Measurements from ENCODE around the gene NEIL3. TPM values are rescaled to one million over a fixed set of nuclear protein-coding genes. Genes with fewer than 3 reads are reported as not detected.
A peak's percentile ranks its signal among the peaks of the same experiment; 100 is the strongest.

NEIL3 gene
- total RNA-seq, 1 experiment from 2014 or later, result 4.6 TPM

DNA sequence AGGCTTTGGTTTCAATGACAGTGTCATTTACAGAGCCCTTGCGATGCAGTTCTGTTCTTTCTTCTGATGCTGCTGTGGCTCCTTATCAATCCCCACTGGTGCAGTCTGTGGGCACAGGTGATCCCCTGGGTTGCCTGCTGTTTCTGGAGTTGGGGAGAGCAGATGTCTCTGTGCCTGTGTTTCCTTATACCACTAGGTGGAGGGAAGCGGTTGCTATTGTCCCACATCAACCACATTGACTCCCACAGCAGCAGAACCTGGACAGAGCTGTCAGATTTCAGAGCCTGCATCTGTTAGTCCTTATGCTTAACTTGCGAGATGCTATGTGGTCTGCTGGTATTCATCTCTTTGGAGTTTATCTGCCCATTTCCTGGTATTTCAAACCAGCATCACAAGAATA, 57.7 kb downstream of the NEIL3 start:
- peak; percentile 17 for DNase-seq (ENCODE audit: low spot score)

DNA sequence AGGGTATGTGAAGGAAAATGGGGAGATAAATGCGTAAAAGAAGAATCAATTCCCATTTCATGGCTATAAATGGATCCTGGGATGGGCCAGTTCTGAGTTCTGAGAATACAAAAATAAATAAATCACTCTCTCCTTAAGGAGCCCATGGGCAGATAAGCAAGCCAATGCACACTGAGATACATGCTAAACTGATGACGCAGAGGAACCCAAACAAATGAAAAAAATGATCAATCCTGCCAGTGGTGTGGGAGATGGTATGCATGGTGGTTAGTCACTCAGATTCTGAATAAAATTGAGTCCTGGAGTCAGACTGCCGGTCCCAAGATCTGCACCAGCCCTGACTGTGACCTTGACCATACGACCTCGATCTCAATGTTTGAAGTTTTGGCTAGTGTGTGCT, 59.7 kb downstream of the NEIL3 start:
- DNase-seq (ENCODE audit: low spot score), result no peak

DNA sequence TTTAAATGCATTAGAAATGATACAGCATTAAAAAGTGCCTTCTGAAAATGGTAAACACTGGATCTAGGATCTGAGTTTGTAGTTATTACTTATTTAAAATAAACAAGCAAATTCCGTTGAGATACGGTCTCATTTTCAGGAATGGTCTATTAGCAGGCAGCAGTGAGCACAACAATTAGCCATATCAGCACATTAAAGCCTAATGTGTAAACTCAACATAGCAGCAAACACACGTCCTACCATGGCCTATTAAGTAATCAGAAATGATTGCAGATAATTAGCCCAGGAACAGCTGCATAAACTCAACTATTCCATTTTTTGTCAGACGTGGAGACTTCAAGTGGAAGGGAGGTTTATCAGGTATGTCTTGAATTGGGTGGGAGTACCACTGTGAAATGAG, 61.8 kb downstream of the NEIL3 start:
- no peak for DNase-seq (ENCODE audit: low spot score)

DNA sequence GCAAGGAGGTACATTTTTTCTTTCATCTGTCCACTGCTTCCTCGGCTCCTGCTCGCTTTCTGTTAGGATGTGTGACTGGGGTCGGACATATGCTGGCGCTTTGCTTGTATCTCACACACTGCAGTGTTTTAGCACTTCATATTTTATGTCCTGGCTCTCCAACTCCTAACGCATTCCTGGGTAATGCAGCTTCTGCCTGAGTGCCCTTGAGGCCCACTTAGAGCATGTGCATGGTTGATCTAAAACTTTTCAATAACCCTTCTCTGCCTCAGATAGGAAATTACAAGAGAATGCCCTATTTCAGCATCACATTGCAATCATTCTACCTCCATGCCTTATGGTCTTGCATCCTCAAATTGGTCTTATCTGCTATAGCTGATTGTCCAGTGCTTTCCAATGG, 65.3 kb downstream of the NEIL3 start:
- no peak for DNase-seq (ENCODE audit: low spot score)

DNA sequence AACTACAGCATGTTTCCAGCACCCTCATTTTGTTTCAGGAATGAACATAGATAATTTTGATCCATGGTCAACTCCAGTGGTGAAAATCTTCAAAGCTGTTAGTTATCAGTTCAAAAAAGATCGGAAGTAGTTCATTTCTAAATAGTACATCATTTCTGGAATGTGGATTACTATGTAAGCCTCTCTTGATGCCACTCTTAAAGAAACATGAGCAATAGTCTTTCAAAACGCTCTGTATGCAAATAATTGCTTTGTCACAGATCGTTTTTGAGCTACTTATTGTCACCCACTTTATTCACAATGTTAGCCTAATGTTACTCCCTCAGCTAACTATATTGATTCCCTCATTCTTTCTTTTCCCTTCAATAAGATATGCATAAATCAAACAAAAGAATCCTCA, 65.7 kb downstream of the NEIL3 start:
- no peak for DNase-seq (ENCODE audit: low spot score)

DNA sequence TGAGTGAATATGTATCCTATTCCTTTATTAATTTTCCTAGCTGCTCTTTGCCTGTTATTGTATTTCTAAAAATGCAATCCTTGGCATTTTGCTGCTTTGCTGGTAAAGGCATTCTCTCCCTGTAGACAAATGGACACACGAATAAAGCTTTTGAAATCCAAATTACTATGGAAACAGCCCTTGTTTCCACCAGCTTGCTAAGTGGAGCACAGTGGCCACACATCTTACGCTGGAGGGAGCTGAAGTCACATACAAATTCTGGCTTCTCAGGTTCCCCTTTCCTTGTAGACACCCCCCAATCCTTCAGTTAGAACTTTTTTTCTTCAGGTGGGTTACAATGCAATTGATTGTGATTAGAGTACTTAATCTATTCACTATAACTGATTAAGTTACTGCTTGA, 66.3 kb downstream of the NEIL3 start:
- DNase-seq (ENCODE audit: low spot score), result no peak

DNA sequence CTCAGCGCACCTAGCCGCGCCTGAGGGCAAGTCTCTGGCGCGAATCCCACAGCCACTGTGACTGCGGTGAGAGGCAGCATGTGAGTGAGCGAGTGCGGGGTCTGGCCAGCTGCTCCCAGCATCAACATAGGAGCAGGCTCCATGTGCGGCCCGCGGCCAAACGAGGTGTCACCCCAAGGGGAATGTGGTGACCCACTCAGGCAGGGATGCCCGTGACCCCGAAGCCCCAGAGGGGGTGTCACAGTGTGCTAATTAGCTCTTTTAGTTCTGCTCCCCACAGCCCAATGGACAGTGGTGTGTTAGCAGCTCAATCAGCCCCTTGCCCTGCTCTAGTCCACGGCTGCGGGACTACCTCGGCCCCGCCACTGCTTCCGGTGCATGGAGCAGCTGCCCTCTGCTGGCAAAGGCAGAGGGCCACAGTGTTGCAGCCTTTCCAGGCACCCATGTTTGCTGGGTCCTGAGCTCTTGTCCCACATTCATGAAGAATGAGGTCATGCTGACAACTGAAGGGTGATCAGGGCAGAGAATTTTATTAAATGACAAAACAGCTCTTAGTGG, 71.1 kb downstream of the NEIL3 start:
- peak; percentile 5 for DNase-seq (ENCODE audit: low spot score)

DNA sequence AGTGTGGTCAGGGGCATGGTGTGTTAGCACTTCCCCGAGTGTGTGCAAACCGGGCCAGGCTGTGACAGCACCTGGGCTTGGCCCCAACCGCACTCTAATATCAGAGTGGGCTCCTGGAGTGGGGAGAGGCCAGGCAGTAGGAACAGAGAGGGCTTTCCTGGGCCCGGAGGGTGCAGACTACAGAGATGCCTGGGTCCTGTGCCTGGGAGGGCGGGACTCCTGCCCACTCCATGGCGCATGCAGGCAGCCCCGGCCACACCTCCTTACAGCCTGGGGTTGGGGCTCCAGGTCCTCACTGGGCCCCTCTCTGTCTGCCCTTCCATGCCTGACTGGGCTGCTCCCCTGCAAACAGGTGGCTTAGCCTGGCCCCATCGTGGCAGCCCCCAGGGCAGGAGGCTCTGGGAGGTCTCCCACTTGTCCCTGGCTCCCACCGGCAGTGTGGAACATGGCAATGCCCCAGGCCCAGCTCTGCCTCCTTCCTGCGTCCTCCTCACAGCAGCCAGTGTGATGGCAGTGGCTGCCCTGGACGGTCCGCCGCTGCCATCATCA, 72.2 kb downstream of the NEIL3 start:
- DNase-seq (ENCODE audit: low spot score), result no peak

DNA sequence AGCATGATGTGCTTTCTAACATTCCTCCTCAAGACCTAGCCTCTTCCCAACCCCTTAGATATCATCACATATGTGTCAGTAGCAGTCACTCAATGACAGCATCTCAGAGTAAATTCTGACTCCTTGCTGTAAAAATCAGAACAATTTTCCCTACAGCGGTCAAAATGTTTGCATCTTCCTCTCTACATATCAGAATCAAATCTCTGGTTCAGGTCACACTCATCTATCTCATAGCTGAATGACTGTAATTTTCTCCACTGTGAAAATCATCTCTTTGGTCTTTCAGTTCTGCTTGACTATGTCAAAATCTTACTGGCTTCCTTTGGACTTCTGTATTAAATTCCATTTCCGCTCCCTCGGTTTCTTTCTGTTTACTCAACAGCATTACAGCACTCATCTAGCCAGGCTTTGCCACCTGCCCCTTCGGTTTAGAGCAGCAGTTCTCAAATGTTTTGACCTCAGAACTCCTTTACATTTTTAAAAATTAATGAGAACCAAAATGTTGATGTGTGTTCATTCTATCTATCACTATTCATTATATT, 75.3 kb downstream of the NEIL3 start:
- no peak for DNase-seq (ENCODE audit: low spot score)

DNA sequence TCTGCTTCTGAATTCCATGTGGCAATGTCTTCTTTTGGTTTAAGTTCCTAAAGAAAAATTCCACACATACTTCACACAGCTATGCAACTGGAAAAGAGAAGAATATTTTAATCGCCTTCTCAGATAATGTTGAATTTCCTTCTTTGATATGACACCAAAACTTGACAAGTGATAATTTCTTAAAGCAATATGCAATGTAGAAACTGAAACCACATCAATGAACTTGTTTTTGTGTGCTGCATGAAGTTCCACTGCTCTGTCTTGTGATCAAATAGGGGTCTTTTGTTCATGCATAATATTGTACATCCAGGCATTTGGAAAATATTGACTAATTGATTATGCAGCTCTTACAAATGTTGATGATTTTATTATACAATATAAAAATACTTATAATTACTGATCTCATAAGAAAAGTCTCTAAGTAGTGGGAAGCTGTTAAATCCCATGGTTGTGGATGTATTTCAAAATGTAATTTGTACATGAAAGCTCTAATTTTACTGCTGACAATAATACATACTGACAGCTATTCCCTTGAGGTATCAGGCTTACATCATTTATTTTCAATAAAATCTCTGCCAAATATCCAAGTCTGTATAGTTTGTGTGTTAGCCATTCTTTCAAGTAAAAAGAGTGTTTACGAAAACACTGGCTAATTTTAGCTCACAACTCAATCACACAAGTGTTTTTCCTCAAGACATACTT, 76.1 kb downstream of the NEIL3 start:
- DNase-seq (ENCODE audit: low spot score), result no peak

DNA sequence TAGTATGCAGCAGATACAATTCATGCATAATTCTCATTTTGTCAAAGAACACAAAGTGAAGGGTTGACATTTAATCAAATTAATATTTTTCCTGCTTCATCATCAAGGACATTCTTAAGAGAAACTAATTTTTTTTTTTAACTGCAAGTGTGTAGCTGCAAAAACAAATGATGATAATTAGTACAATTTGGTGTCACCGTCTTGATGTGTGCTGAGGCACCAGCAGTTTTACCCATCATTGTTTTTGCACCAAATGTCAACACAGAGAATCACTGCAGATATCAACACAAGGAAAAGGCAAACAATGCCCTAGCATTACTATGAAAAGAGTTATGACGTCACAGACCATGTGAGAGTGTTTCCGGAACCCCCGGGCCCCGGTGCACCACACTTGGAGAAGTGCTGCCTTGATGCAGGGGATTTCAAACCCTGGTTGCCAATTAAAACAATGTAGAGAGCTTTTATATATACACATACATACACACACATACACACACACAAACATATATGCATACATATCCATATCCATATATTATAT, 76.7 kb downstream of the NEIL3 start:
- no peak for DNase-seq (ENCODE audit: low spot score)

DNA sequence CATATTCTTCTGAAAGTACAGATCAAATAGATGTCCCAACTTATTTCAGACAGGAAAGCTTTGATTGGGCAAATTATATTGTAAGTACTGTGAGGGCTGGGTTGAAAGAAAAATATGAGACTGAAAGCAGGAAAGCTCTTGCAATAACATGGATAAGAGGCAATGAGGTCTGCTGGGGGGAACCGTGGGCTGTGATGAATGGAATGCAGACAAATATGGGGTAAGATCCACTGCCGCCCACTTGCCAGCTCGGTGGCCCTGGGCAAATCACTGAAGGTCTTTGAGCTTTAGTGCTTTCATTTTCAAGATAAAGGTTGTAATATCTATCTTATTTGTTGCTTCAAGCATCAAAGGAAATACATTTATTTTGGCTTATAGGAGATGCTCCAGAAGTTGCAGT, 81.6 kb downstream of the NEIL3 start:
- no peak for DNase-seq (ENCODE audit: low spot score)

DNA sequence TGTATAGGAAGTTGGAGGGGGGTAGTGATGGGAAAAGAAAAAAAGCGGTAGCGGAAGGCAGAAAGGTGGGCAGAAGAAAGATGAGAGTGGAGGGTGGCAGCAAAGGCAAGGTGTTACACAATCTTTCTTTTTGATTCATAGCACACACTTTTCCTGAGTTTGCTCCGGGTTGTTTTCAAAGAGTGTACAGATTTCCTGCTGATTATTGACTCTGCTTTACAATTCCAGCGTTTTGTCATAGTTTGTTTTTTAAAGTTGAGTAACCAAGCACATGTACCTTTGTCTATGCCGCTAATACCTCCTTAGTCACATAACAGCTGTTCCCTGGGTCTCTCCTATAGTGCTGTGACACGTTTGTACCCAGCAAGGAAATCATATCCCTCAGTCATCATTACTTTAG, 82.3 kb downstream of the NEIL3 start:
- DNase-seq (ENCODE audit: low spot score), result no peak

DNA sequence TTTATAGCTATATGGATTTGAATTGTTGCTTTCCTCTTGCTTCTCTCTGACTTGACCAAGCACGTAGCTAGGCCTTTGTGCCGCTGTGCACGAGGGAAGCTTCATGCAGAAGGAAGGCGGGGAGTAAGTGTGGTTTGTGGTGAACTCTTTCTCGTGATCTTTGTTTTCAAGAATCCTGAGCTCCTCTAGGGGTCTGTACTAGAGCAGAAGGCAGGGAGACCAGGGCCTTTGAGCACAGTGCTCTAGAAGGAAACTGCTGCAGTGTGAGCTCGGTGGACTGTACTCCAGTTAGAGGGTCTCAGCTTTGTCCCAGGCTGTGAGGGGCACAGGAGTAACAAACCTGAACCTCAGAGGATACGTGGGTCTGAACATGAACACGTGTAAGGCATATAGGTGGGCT, 83.6 kb downstream of the NEIL3 start:
- no peak for DNase-seq (ENCODE audit: low spot score)

DNA sequence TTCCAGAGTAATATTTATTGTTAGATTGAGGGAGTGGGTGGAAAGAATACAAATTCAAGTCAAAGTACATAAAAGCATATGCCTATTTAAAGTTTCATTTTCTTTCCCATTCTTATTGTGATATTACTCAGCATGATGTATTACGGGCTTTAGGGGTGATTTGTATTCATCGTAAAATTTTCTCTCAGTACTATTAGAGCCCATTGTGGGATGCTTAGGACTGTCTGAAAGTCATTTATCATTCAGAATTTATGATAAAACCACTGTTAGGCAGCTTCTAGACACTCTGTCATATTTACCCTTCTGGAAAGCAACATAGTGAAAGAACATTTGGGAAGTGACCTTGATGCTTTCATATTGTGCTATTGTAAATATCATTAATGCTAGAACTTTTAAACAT, 86.7 kb downstream of the NEIL3 start:
- DNase-seq (ENCODE audit: low spot score), result no peak

DNA sequence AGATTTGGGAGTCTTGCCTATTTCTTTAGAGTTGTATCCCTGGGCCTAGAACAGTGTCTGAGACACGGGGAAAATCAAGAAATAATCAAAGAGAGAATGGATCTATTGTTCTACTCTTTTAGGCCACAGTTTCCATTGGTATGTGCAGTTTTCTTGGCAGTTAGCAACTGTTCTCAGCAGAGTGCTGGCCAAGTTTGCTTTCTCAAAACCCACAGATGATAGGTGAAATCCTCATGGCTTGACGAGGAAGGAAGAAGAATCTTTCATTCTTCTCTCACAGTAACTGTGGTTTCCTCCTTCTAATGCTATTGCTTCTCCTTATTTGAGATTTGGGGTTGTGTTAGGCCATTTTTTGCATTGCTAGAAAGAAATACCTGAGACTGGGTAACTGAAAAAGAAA, 90.4 kb downstream of the NEIL3 start:
- DNase-seq (ENCODE audit: low spot score), result no peak

DNA sequence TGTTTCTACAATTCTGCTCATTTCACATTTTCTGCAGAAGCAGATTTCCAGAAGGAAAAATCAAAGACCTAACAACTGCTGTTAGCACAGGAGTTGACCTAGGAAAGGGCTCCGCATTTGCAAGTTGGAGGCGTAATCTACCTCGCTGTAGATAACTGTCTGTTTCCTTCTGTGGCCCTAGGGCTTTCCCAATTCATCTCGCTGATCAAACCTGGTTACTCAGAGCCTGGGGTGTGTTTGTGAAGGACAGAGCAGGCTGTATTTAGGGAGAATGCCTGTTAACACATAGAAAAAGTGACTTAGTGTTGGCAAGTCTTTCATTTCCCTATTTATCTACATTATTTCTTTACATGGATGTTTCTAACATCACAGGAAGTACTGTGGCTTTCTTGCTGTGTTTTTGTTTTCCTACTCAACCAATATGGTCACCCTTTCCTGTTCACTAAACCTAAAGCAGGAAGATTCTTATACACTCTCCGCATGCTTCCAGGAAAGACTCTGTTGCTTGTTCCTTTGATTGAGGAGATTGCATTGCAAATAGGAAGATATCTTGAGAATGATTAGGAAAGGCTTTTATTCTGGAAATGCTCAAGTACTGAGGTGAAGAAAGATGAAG, 92.1 kb downstream of the NEIL3 start:
- DNase-seq (ENCODE audit: low spot score), result no peak

DNA sequence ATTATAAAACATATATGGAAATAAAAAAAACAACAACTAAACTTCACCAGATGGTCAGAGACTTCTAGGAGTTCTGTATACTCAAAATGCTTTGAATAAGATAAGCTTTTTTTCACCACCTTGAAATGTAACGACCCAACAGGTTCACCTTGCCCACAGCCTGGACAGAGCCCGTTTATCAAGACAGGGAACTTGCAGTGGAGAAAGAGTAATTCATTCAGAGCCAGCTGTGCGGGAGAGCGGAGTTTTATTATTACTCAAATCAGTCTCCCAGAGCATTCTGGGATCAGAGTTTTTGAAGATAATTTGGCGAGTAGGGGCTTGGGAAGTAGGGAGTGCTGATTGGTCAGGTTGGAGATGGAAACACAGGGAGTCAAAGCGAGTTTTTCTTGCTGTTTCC, 94.1 kb downstream of the NEIL3 start:
- no peak for DNase-seq (ENCODE audit: low spot score)

DNA sequence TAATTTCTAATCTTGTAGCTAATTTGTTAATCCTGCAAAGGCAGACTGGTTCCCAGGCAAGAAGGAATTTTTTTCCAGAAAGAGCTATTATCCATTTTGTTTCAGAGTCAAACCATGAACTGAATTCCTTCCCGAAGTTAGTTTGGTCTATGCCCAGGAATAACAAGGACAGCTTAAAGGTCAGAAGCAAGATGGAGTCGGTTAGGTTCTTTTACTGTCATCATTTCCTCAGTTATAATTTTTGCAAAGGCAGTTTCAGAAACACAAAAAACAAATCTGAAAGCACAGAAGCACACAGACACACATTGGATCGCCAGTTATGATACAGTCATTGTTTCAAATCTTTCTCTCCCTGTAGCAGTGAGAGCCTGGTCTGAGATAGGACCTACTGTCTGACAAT, 94.7 kb downstream of the NEIL3 start:
- no peak for DNase-seq (ENCODE audit: low spot score)

DNA sequence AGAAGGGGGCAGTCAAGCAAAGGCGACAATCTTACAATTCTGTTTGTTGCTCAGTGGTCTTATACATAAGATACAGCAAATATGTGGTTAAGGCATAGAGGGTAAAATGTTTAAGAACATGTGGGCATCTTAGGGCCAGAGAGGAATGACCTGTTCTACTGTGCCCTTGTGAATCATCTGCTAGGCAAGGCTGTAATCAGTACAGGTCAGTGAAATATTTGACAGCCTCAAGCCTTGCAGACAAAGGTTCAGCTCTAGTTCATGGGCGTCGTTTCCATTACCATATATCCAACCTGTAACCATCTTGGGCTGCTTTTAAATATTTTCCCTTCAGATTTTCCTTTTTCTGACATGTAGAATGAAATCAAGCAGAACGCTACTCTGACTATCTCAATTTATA, 95.3 kb downstream of the NEIL3 start:
- DNase-seq (ENCODE audit: low spot score), result no peak

DNA sequence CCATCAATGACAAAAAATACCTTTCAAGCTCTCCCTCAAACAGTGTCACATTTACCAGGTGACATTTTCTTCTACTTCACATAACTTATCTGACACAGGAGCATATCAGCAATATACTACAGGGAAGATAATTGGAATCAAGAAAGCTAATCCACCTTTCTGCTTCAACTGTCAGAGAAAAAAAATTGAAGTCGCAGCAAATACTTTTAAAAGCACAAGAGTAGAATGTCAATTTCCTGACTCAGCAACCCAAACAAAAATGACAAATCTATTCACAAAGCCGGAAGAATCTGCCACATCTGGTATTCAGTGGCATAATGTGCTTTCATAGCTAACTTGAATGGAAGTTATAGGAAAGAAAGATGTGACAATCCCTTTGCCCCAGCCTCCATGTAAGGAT, 95.8 kb downstream of the NEIL3 start:
- no peak for DNase-seq (ENCODE audit: low spot score)

DNA sequence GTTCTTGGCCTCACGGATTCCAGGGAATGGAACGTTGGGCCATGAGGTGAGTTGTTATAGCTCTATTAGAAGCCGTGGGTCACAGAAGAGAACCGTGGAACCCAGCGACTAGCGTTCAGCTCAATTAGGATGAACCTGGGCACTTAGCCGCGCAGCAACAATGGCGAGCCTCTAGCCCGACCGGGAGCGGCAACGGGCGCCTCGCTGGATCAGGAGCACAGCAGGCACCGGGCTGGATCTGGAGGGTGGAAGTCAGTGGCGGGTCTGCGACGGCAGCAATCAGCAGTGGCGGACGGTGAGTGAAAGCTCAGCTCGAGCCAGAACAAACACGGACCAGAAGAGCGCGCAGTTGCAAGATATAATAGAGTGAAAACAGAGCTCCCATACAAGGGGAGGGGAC, 98.3 kb downstream of the NEIL3 start:
- no peak for DNase-seq (ENCODE audit: low spot score)

DNA sequence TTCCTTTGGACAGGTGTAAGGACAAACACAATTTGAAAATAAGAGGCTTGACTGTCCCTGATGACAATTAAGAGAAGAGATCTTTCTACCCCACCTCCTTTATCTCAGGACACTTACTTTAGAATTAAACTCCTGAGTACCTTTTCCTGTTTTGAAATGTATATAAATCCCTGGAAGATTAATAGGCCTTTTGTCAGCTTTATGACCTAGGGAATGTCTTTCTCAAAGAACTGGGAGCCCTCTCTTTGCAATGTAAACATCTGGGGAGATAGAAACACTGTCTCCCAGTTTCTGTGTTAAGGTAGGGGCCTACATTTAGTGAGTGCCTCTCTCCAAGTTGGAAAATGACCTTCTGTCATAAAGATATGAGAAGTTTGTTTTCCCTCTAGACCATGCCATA, 100.9 kb downstream of the NEIL3 start:
- DNase-seq (ENCODE audit: low spot score), result no peak

Measured in HT-29 (cell line).